Lung (tissue), 12 donors: ENCODE results near the gene TAF11L5. TPM values are rescaled to one million over a fixed set of nuclear protein-coding genes. Genes with fewer than 3 reads are reported as not detected.
"Not testable (repeated sequence)": the region's sequence is repeated elsewhere in the genome, so short reads cannot be mapped to it uniquely, and the experiment has no call there.

ENCODE experiments used
- ATAC-seq: fragments of 200-7000 bp; cut with Tn5 transposase; one replicate; pipeline ENCODE4 v1.9.1; 2020; ENCODE audit warnings: moderate number of reproducible peaks; ENCODE audit not compliant: insufficient read depth, low FRiP score
- DNase-seq, 3 donors: peaks; one replicate each; pipeline ENCODE4 v3.0.0-alpha.2; 2013 to 2017
- H3K27ac ChIP-seq, 2 donors: one replicate each; pipeline ENCODE4 v1.5.1; 2013; ENCODE audit warnings: mild to moderate bottlenecking in 2 of 2, moderate library complexity in 2 of 2, control low read depth in 1 of 2, inconsistent platforms in 1 of 2, low read depth in 1 of 2, low read length in 1 of 2
- H3K27me3 ChIP-seq, 3 donors: one replicate each; pipeline ENCODE4 v1.5.1; 2013; ENCODE audit warnings: low read length in 2 of 3; ENCODE audit not compliant: control insufficient read depth in 3 of 3, insufficient read depth in 3 of 3
- H3K36me3 ChIP-seq, 4 donors: one replicate each; pipeline ENCODE4 v1.5.1; 2013; ENCODE audit warnings: low read length in 4 of 4, mild to moderate bottlenecking in 1 of 4, moderate library complexity in 1 of 4; ENCODE audit not compliant: control insufficient read depth in 4 of 4, insufficient read depth in 4 of 4
- H3K4me1 ChIP-seq, 5 donors: one replicate each; pipeline ENCODE4 v1.5.1; 2013; ENCODE audit warnings: low read length in 5 of 5, mild to moderate bottlenecking in 2 of 5, moderate library complexity in 1 of 5; ENCODE audit not compliant: control insufficient read depth in 5 of 5, insufficient read depth in 5 of 5
- H3K4me3 ChIP-seq: one replicate; pipeline ENCODE4 v1.5.1; 2013; ENCODE audit warnings: mild to moderate bottlenecking, control low read depth, moderate library complexity
- H3K9ac ChIP-seq, 2 donors: one replicate each; pipeline ENCODE4 v1.5.1; 2013; ENCODE audit warnings: low read length in 2 of 2, control low read depth in 1 of 2; ENCODE audit not compliant: insufficient read depth in 1 of 2
- H3K9me3 ChIP-seq, 4 donors: one replicate each; pipeline ENCODE4 v1.5.1; 2013; ENCODE audit warnings: low read length in 3 of 4, mild to moderate bottlenecking in 1 of 4, moderate library complexity in 1 of 4; ENCODE audit not compliant: control insufficient read depth in 4 of 4, insufficient read depth in 3 of 4
- WGBS, 2 donors: extraction: QIAGEN DNeasy Blood & Tissue Kit; methylation state at CpG; one replicate each; pipeline ENCODE4 v1.1.7; 2013; 5-methylcytosine and 5-hydroxymethylcytosine counted together
- polyA plus RNA-seq, 2 donors: library from polyadenylated mRNA; stranded (reverse); fragments of 200-250 nt; gene quantifications; one replicate each; pipeline ENCODE4 v1.2.1, GENCODE V29; 2013
- total RNA-seq, 2 donors: library from RNA; depleted of rRNA in 1 of 2; stranded (reverse); fragments of >200 nt in 1 of 2; gene quantifications; one replicate each; pipeline ENCODE4 v1.2.1, GENCODE V29; 2014 to 2021
- TF ChIP-seq, protein P1 (sequence below): IDR thresholded peaks from 2 replicates; pipeline ENCODE4 v1.5.1; 2012; ENCODE audit warnings: mild to moderate bottlenecking; ENCODE audit errors: control extremely low read depth, extremely low read depth
- donor health status: control.
- donor health status: control.
- donor health status: Bipolar disorder and iron deficiency.
- donor health status: healthy.
- donor health status: DM: yes; HTN: yes; CAD: no.

Gene TAF11L5
- total and polyA plus RNA-seq, 4 donors = not detected

DNA sequence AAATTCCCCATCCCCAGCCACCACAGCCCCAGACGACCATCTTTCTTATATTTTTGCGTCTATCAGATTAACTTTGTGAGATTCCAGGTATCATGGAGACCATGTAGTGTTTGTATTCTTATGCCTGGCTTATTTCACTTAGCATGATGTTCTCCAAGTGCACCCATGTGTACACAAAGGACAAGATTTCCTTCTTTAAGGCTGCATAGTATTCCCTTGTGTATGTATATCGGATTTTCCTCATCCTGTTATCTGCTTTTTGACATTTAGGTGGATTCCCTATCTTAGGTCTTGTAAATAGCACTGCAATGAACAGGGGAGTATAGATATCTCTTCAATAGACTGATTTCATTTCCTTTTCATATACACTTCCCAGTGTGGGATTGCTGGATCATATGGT is 32.3 kb upstream of the TAF11L5 start:
- H3K27me3 ChIP-seq = no peaks in the 10 kb centered on the region
- TF ChIP-seq, protein P1, sequence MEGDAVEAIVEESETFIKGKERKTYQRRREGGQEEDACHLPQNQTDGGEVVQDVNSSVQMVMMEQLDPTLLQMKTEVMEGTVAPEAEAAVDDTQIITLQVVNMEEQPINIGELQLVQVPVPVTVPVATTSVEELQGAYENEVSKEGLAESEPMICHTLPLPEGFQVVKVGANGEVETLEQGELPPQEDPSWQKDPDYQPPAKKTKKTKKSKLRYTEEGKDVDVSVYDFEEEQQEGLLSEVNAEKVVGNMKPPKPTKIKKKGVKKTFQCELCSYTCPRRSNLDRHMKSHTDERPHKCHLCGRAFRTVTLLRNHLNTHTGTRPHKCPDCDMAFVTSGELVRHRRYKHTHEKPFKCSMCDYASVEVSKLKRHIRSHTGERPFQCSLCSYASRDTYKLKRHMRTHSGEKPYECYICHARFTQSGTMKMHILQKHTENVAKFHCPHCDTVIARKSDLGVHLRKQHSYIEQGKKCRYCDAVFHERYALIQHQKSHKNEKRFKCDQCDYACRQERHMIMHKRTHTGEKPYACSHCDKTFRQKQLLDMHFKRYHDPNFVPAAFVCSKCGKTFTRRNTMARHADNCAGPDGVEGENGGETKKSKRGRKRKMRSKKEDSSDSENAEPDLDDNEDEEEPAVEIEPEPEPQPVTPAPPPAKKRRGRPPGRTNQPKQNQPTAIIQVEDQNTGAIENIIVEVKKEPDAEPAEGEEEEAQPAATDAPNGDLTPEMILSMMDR = no peak
- no peak overlapping the region for H3K9ac ChIP-seq
- no peak overlapping the region for H3K27ac ChIP-seq
- WGBS, 2 donors = 89 to 93% methylated on average over 3 of the region's 3 CpGs
- H3K4me1 ChIP-seq = no peaks in the 10 kb centered on the region
- ATAC-seq (no peak), DNase-seq (no peak)
- H3K4me3 ChIP-seq = no peak overlapping the region
- H3K9me3 ChIP-seq = peaks cover 0 to 7% (median 0%) of the 10 kb centered on the region in 4 donors
- H3K36me3 ChIP-seq = no peaks in the 10 kb centered on the region

DNA sequence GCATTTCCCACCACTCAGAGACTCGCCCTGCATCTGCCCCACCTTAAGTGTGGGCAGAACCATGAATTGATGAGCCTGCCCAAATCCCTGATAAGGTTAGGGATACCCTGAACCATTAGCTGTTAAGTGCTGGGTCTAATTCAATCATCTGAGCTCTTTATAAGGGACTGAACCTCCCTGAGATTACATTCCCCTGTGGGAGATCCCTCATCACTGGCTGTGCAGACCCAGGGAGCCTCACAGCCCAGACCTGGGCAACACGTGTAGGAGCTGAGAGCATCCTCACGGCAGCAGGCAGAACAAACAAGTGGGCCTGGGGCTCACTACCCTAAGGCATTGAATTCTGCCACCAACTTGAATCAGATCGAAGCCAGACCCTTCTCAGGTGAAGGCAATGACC is 27.6 kb upstream of the TAF11L5 start:
- no peak overlapping the region for H3K9ac ChIP-seq
- no peaks in the 10 kb centered on the region for H3K4me1 ChIP-seq
- no peak overlapping the region for H3K4me3 ChIP-seq
- H3K27ac ChIP-seq = no peak overlapping the region
- TF ChIP-seq, protein P1 = no peak
- WGBS, 2 donors = 68 to 87% methylated on average over 4 of the region's 4 CpGs
- no peaks in the 10 kb centered on the region for H3K36me3 ChIP-seq
- H3K9me3 ChIP-seq = peaks cover 0 to 5% (median 0%) of the 10 kb centered on the region in 4 donors
- DNase-seq (no peak), ATAC-seq (no peak)
- no peaks in the 10 kb centered on the region for H3K27me3 ChIP-seq

DNA sequence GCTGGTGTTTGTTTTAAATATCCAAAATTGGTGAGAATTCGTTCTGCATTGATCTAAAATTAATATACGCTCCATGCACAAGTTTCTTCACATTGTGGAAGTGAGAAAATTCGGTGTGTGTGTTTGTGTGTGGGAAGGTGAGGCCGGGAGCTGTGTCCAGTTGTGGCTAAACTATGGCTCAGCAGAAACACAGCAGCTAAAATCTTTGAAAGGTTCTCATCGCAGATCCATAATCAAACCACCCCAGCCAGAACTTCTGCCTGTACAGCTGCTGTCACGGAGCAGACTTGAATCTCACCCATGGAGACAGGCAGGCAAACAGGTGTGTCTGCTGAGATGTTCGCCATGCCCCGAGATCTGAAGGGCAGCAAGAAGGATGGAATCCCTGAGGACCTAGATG is 27.1 kb upstream of the TAF11L5 start, which contains the start of gene TAF11L2:
TAF11L2 (plus strand) TSS at position 301 of the 400 bp plus-strand sequence.
- not testable (repeated sequence) for H3K36me3 ChIP-seq, ATAC-seq, H3K4me3 ChIP-seq, H3K9me3 ChIP-seq, H3K27me3 ChIP-seq, H3K27ac ChIP-seq, DNase-seq, H3K4me1 ChIP-seq, H3K9ac ChIP-seq
- WGBS, 2 donors = 91 to 92% methylated on average over 8 of the region's 8 CpGs

DNA sequence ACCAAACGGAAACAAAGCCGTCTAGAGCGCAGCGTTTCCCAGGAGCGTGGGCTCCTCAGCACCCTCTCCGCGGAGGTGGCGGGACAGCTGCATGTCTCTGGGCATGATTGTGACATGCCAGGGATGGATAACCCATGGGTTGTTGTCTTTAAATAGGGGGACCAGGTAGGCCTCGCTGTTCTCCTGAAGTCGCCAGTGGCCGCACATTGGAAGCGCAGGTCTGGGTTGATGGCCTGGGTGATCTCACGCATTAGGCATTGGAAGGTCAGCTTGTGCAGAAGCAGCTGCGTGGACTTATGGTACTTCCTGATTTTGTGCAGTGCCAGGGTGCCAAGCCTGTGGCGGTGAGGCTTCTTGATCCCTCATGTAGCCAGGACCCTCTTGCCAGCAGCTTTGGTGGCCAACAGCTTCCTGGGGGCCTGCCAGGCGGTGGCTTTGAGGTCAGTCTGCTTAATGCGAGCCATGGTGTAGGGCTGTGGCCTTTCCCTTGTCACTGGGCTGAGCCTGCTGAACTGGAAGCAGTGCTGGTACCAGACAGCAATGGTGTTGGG is 13.2 kb upstream of the TAF11L5 start:
- no peaks in the 10 kb centered on the region for H3K4me1 ChIP-seq
- H3K36me3 ChIP-seq = no peaks in the 10 kb centered on the region
- no peak overlapping the region for H3K27ac ChIP-seq
- ATAC-seq = no peak
- H3K4me3 ChIP-seq = no peak overlapping the region
- H3K9ac ChIP-seq = no peak overlapping the region
- 92 to 93% methylated on average over 17 of the region's 17 CpGs for WGBS, 2 donors
- no peaks in the 10 kb centered on the region for H3K27me3 ChIP-seq
- no peaks in the 10 kb centered on the region for H3K9me3 ChIP-seq
- DNase-seq = no peak
- TF ChIP-seq, protein P1 = no peak

DNA sequence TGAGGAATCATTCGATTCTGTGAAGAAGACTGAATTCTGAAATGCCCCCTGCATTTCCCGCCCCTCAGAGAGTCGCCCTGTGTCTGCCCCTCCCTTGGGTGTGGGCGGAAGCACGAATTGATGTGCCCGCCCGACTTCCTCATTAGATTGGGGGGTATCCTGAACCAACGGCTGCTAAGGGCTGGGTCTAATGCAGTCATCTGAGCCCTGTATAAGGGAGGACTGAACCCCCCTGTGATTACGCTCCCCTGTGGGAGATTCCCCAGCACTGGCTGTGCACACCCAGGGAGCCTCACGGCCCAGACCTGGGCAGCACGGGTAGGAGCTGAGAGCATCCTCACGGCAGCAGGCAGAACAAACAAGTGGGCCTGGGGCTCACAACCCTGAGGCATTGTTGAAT is 7.5 kb upstream of the TAF11L5 start:
- not testable (repeated sequence) for H3K4me1 ChIP-seq, H3K27me3 ChIP-seq, H3K4me3 ChIP-seq, H3K36me3 ChIP-seq, H3K9ac ChIP-seq, H3K27ac ChIP-seq, ATAC-seq, DNase-seq, H3K9me3 ChIP-seq
- WGBS, 2 donors = 84 to 86% methylated on average over 8 to 9 of the region's 12 CpGs

DNA sequence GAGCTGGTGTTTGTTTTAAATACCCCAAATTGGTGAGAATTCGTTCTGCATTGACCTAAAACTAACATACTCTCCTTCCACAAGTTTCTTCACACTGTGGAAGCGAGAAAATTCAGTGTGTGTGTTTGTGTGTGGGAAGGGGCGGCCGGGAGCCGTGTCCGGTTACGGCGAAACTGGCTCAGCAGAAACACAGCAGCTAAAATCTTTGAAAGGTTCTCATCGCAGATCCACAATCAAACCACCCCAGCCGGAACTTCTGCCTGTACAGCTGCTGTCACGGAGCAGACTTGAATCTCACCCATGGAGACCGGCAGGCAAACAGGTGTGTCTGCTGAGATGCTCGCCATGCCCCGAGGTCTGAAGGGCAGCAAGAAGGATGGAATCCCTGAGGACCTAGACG is 7.0 kb upstream of the TAF11L5 start, which contains the start of gene TAF11L3:
TAF11L3 (plus strand) TSS at position 301 of the 400 bp plus-strand sequence.
- H3K9me3 ChIP-seq, H3K4me3 ChIP-seq, DNase-seq, H3K9ac ChIP-seq, ATAC-seq, H3K4me1 ChIP-seq, H3K27me3 ChIP-seq, H3K36me3 ChIP-seq, H3K27ac ChIP-seq: not testable (repeated sequence)
- no CpG with 5 or more reads among the region's 15 CpGs for WGBS, 2 donors
